GM18508 (cell line): ENCODE data around the gene AKR1B1.

Experiments used
- ATAC-seq: cut with Tn5 transposase; IDR thresholded peaks from one replicate; pipeline ENCODE4 v1.9.1; 2021; ENCODE audit warnings: moderate number of reproducible peaks; ENCODE audit not compliant: insufficient read depth, unreplicated experiment

AKR1B1 gene

GRCh38 chr7:134472572-134473244, 13.8 kb upstream of the AKR1B1 start:
- ATAC-seq = no peak

GRCh38 chr7:134470864-134471263, 12.0 kb upstream of the AKR1B1 start:
- ATAC-seq = no peak

- no peak for ATAC-seq
Observed at GRCh38 chr7:134469622-134470021, 10.7 kb upstream of the AKR1B1 start.

- no peak for ATAC-seq
Observed at GRCh38 chr7:134468475-134468874, 9.6 kb upstream of the AKR1B1 start.

- ATAC-seq = no peak
Observed at GRCh38 chr7:134468054-134468453, 9.2 kb upstream of the AKR1B1 start.

GRCh38 chr7:134465491-134465890, 6.6 kb upstream of the AKR1B1 start:
- ATAC-seq = no peak

- no peak for ATAC-seq
Observed at GRCh38 chr7:134464496-134464895, 5.6 kb upstream of the AKR1B1 start.

- ATAC-seq = no peak
Observed at GRCh38 chr7:134463751-134464150, 4.9 kb upstream of the AKR1B1 start.

- no peak for ATAC-seq
Observed at GRCh38 chr7:134462337-134462925, 3.5 kb upstream of the AKR1B1 start.

GRCh38 chr7:134461916-134462315, 3.0 kb upstream of the AKR1B1 start:
- ATAC-seq = no peak

GRCh38 chr7:134459981-134460380, 1.1 kb upstream of the AKR1B1 start:
- ATAC-seq = no peak

- peak; percentile 29 for ATAC-seq
Observed at GRCh38 chr7:134458341-134458805, 527 bp downstream of the AKR1B1 start.

- no peak for ATAC-seq
Observed at GRCh38 chr7:134457210-134457609, 1.7 kb downstream of the AKR1B1 start.

GRCh38 chr7:134454277-134454676, 4.6 kb downstream of the AKR1B1 start:
- ATAC-seq = no peak

GRCh38 chr7:134453518-134453917, 5.4 kb downstream of the AKR1B1 start:
- no peak for ATAC-seq

GRCh38 chr7:134452991-134453473, 5.9 kb downstream of the AKR1B1 start:
- ATAC-seq = no peak

GRCh38 chr7:134452419-134452838, 6.5 kb downstream of the AKR1B1 start:
- ATAC-seq = no peak

- ATAC-seq = no peak
Observed at GRCh38 chr7:134451656-134452055, 7.2 kb downstream of the AKR1B1 start.

- ATAC-seq = no peak
Observed at GRCh38 chr7:134450294-134451000, 8.5 kb downstream of the AKR1B1 start.

- no peak for ATAC-seq
Observed at GRCh38 chr7:134449680-134450079, 9.2 kb downstream of the AKR1B1 start.
